ENCODE data around the gene LRCOL1.

- no peak for TF ChIP-seq NFXL1 (IDR thresholded peaks at IDR 0.05; ENCODE audit: borderline replicate concordance)
- no peak for TF ChIP-seq TCF3 (IDR thresholded peaks at IDR 0.05; ENCODE audit: borderline replicate concordance, insufficient read depth, low read depth, low read length)
- no peak for TF ChIP-seq CTCF (IDR thresholded peaks at IDR 0.05 in 2 of 3, conservative IDR thresholded peaks at IDR 0.05 in 1 of 3; ENCODE audit: control insufficient read depth in 2 of 3, extremely low read depth in 1 of 3, insufficient read depth in 1 of 3, low read depth in 3 of 3, low read length in 3 of 3)
- no peak for TF ChIP-seq YBX1 (IDR thresholded peaks at IDR 0.05)
- no peak for TF ChIP-seq CREB1 (IDR thresholded peaks at IDR 0.05; ENCODE audit: low read depth)
These were observed 54.7 kb downstream of the LRCOL1 start for GRCh38 chr12:132555686-132556085.
